Heart right ventricle (tissue), 16 donors: ENCODE data around the gene MORN5. TPM values are rescaled to one million over a fixed set of nuclear protein-coding genes. Genes with fewer than 3 reads are reported as not detected.
A peak's percentile ranks its signal among the peaks of the same experiment; 100 is the strongest.

Source experiments
- ATAC-seq, 8 donors: fragments of 200-7000 bp; cut with Tn5 transposase; one replicate each; pipeline ENCODE4 v1.9.1; 2020; ENCODE audit warnings: mild to moderate bottlenecking in 8 of 8, moderate library complexity in 8 of 8, moderate number of reproducible peaks in 1 of 8
- DNase-seq, 2 donors: peaks; one replicate each; pipeline ENCODE4 v3.0.0-alpha.2; 2020
- H3K27ac ChIP-seq, 10 donors: fragments of 200-600 bp; sonication (generic) in 2 of 10; one replicate each; pipeline versions ENCODE4 v1.5.0 to v1.8.0; 2020 to 2022; ENCODE audit warnings: mild to moderate bottlenecking in 3 of 10
- H3K27me3 ChIP-seq, 7 donors: fragments of 200-600 bp; one replicate each; pipeline ENCODE4 v1.8.0; 2021 to 2022; ENCODE audit warnings: mild to moderate bottlenecking in 2 of 7
- H3K36me3 ChIP-seq, 9 donors: fragments of 200-600 bp; sonication (generic) in 1 of 9; one replicate each; pipeline versions ENCODE4 v1.5.0 to v1.8.0; 2020 to 2022; ENCODE audit warnings: mild to moderate bottlenecking in 2 of 9
- H3K4me1 ChIP-seq, 9 donors: fragments of 200-600 bp; sonication (generic) in 1 of 9; one replicate each; pipeline versions ENCODE4 v1.5.0 to v1.8.0; 2020 to 2022; ENCODE audit warnings: mild to moderate bottlenecking in 4 of 9
- H3K4me3 ChIP-seq, 10 donors: fragments of 200-600 bp; sonication (generic) in 2 of 10; one replicate each; pipeline versions ENCODE4 v1.5.0 to v1.8.0; 2020 to 2022; ENCODE audit warnings: mild to moderate bottlenecking in 7 of 10, moderate library complexity in 2 of 10
- H3K9me3 ChIP-seq, 11 donors: fragments of 200-600 bp in 10 of 11; sonication (generic) in 2 of 11; one replicate each; pipeline versions ENCODE4 v1.5.0 to v1.8.0; 2013 to 2022; ENCODE audit warnings: mild to moderate bottlenecking in 2 of 11, control low read depth in 1 of 11, moderate library complexity in 1 of 11
- WGBS, 2 donors: extraction: QIAGEN DNeasy Blood & Tissue Kit; methylation state at CpG; one replicate each; pipeline ENCODE4 v1.1.7; 2013; ENCODE audit warnings: inconsistent platforms in 1 of 2; 5-methylcytosine and 5-hydroxymethylcytosine counted together
- intact Hi-C, 10 donors: fragments of 100-400 bp; cut with DNase I; formaldehyde crosslinking; loops; one replicate each; pipeline versions ENCODE4 v1.11.1 to v1.14.2; 2022
- polyA plus RNA-seq, 2 donors: library from polyadenylated mRNA; stranded (reverse); fragments of 200-250 nt; gene quantifications; one replicate each; pipeline ENCODE4 v1.2.3, GENCODE V29; 2013
- total RNA-seq, 10 donors: library from RNA; stranded (reverse); fragmentation: NEBNext Ultra II Directional in 3 of 10; extraction: Animal tissue kit (Norgen Biotek cat#: 25700) in 3 of 10; gene quantifications; one replicate each; pipeline versions ENCODE4 v1.2.1 to v1.2.4, GENCODE V29; 2021 to 2023
- TF ChIP-seq, protein P1 (sequence below), 9 donors: fragments of 200-600 bp; sonication (generic) in 2 of 9; IDR thresholded peaks; one replicate each; pipeline versions ENCODE4 v1.5.0 to v1.8.0; 2021 to 2022; ENCODE audit warnings: antibody characterized with exemption in 9 of 9, mild to moderate bottlenecking in 5 of 9, moderate library complexity in 1 of 9
- donor health status: Arrhythmogenic right ventricular cardiomyopathy.
- donor health status: ischemic (EF 13 %, LVEDD 7.1; RV severe dilation, severe dysfunction).
- donor health status: healthy with polysubstance abuse.
- donor health status: DM: no; HTN: yes; CAD: no.
- donor health status: DM: no; HTN: no; CAD: no.
- donor health status: ischemic (EF 25% LVEDD 6.9; RV normal size, moderate dysfunction).
- donor health status: ischemic (EF 25% LVEDD 5.7; RV mildly dilated, moderate dysfunction).
- donor health status: healthy.
- donor health status: DM: yes; HTN: yes; CAD: no.
- donor health status: Ischemic cardiomyopathy.
- donor health status: ischemic (EF 35%, LVEDD 5.7; RV mildly dilated, moderate dysfunction).
- donor health status: nonischemic (EF 11% LVEDD 7.7; RV severe dilation, severe dysfunction).
- donor health status: DM: yes; HTN: yes; CAD: no.
- donor health status: PGD.
- donor health status: ischemic (EF 29% LVEDD 5.4; RV normal size, mild dysfunction).
- donor health status: nonischemic (EF 23%, LVEDD 6.1; RV moderate dilation, normal function).

MORN5 gene
- total and polyA plus RNA-seq, 12 donors, result not detected

DNA sequence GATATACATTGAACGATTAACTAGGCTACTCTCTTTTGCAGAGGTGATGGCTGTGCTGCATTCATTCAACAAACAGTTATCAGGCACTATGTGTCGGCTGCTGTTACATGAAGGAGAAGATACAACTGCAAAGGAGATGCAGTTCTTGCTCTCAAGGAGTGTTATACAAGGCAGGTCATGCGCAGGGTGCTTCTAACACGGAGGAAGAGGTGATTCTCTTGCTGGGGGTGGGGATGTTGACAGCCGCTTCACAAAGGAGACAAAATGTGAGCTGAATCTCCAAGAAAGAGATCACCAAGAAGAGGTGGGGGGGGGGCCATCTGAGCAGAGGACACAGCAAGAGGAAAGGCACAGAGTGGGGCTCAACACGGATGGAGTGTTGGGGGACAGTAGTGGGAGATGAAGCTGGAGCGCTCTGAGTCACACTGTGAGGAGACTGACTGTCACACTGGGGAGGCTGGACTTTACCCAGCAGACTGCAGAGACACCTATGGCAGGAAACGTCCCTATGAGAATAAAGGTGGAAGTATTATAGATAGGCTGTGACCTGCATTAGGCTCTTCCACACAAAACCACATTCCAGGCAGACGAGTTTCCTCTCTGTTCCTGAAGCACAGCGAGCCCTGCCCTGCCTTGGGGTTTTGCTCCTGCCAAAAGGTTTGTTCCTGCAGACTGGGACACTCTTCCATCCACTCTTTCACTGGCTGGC, 21.0 kb upstream of the MORN5 start:
- H3K27me3 ChIP-seq, result no peaks in the 10 kb centered on the region
- no peak overlapping the region for H3K27ac ChIP-seq
- peaks cover 0 to 27% (median 0%) of the 10 kb centered on the region in 9 donors for H3K36me3 ChIP-seq
- DNase-seq, result no peak
- intact Hi-C loops, result loop anchor here in 2 of 10 donors (10.0 kb wide), 2 partner anchors 96 to 126 kb away; partner anchors contain the start of genes MRRF (in 1 of the 2) and RBM18 (in 1 of the 2)
- H3K9me3 ChIP-seq, result no peaks in the 10 kb centered on the region
- TF ChIP-seq, protein P1, sequence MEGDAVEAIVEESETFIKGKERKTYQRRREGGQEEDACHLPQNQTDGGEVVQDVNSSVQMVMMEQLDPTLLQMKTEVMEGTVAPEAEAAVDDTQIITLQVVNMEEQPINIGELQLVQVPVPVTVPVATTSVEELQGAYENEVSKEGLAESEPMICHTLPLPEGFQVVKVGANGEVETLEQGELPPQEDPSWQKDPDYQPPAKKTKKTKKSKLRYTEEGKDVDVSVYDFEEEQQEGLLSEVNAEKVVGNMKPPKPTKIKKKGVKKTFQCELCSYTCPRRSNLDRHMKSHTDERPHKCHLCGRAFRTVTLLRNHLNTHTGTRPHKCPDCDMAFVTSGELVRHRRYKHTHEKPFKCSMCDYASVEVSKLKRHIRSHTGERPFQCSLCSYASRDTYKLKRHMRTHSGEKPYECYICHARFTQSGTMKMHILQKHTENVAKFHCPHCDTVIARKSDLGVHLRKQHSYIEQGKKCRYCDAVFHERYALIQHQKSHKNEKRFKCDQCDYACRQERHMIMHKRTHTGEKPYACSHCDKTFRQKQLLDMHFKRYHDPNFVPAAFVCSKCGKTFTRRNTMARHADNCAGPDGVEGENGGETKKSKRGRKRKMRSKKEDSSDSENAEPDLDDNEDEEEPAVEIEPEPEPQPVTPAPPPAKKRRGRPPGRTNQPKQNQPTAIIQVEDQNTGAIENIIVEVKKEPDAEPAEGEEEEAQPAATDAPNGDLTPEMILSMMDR (IDR thresholded peaks at IDR 0.05), result no peak
- no peak overlapping the region for H3K4me3 ChIP-seq
- 71 to 72% methylated on average over 10 of the region's 10 CpGs for WGBS, 2 donors
- peaks cover 0 to 64% (median 40%) of the 10 kb centered on the region in 9 donors for H3K4me1 ChIP-seq
- no peak for ATAC-seq

DNA sequence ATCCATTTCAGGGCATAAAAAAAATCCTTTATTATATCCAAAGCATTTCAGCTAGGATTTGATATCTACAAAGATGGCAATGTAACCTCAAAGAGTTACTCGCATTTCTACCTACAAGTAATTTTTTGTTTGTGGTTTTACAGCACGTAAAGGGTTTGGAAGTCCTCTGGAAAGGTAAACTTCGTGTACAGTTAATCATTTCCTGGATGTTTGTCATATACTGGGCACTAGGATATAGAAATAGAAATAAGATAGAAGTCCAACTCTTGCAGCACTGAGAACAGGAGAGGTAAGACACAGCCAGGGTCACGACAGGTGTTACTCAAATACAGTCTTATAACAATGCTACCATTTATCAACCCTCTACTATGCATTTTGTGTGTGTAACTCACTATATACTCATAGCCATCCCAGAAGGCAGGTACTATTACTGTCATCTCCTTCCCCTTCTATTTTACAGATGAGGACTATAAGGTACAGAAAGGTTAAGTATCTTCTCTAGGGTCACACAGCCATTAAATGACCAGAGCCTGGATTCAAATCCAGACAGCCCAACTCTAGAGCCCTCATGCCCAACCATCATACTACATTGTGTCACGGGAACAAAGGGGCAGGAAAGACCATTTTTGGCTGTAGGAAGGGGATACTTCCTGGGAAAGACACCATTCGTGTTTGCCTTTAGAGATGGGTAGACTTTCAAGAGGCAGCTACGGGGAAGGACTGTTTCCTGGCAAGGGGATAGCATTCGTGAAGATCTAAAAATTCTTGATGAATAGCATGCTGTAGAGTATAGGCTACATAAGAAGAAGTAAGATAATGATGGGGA, 19.1 kb upstream of the MORN5 start:
- H3K9me3 ChIP-seq, result no peaks in the 10 kb centered on the region
- H3K27me3 ChIP-seq, result no peaks in the 10 kb centered on the region
- TF ChIP-seq, protein P1 (IDR thresholded peaks at IDR 0.05), result no peak
- intact Hi-C loops, result loop anchor here in 1 of 10 donors (10.0 kb wide), 1 partner anchor 124 kb away; the partner anchor contains the start of genes MRRF and RBM18
- DNase-seq (no peak), ATAC-seq (no peak)
- peak overlapping the region in 8 of 10 donors; percentile 34 to 80 (median 60) for H3K27ac ChIP-seq
- peaks cover 0 to 46% (median 10%) of the 10 kb centered on the region in 9 donors for H3K36me3 ChIP-seq
- H3K4me1 ChIP-seq, result peaks cover 2 to 67% (median 34%) of the 10 kb centered on the region in 9 donors
- 74 to 76% methylated on average over 8 of the region's 8 CpGs for WGBS, 2 donors
- H3K4me3 ChIP-seq, result no peak overlapping the region

DNA sequence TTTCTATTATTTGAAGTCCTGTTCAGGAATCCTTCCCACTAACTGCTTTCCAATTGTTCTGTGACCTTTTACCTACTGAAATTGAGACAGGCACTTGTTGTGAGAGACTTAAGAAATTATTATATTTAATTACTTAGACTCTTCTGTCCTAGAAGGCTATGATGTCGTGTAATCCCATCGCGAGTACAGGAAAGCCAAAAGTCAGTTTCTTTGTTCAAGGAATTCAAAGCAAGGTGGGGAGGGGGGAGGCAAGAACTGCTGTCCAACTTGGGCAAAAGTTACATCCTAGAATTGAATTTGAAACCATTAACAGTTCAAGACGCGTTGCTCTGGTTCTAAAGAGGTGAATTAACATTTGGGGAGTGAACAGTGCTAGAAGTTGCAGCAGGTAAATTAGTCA, 18.0 kb upstream of the MORN5 start:
- DNase-seq (no peak), ATAC-seq (peak in 7 of 8 donors; percentile 42 to 78 (median 57))
- no peaks in the 10 kb centered on the region for H3K27me3 ChIP-seq
- H3K36me3 ChIP-seq, result peaks cover 0 to 57% (median 17%) of the 10 kb centered on the region in 9 donors
- H3K27ac ChIP-seq, result peak overlapping the region in 9 of 10 donors; percentile 5 to 80 (median 57)
- H3K9me3 ChIP-seq, result no peaks in the 10 kb centered on the region
- intact Hi-C loops, result loop anchor here in 2 of 10 donors (2.0 to 10.0 kb wide), 2 partner anchors 13 to 123 kb away; partner anchors contain the start of genes MRRF (in 1 of the 2) and RBM18 (in 1 of the 2)
- H3K4me3 ChIP-seq, result no peak overlapping the region
- TF ChIP-seq, protein P1 (IDR thresholded peaks at IDR 0.05), result no peak
- peaks cover 2 to 67% (median 34%) of the 10 kb centered on the region in 9 donors for H3K4me1 ChIP-seq
- 65 to 73% methylated on average over 5 of the region's 5 CpGs for WGBS, 2 donors

DNA sequence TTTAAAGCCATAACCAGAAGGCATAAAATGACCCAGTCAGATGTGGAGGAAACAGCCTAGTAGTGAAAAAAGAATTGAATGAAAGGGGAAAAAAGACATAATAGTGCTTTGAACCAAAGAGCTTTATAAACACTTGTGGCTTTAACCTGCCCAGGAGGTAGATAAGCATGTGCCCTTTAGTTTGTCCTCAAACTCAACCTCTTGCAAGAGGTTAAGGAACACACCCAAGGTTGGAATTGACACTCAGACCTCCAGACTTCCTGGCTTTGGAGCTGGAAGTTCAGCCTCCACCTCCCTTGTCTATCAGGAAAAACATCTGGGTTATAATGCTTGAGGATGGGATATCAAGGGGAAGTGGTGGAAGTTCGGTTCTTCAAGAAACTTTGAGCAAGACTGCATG, 16.4 kb upstream of the MORN5 start:
- intact Hi-C loops, result loop anchor here in 3 of 10 donors (1.0 to 10.0 kb wide), 3 partner anchors 14 to 122 kb away; partner anchors contain the start of genes MRRF (in 1 of the 3) and RBM18 (in 1 of the 3)
- DNase-seq (no peak), ATAC-seq (peak in 2 of 8 donors; percentile 13 to 28)
- Histone ChIP-seq H3K27me3 (no peaks in the 10 kb centered on the region), H3K4me3 (no peak overlapping the region), H3K4me1 (peaks cover 2 to 66% (median 34%) of the 10 kb centered on the region in 9 donors), H3K36me3 (peaks cover 0 to 73% (median 34%) of the 10 kb centered on the region in 9 donors), H3K9me3 (no peaks in the 10 kb centered on the region), H3K27ac (peak overlapping the region in 5 of 10 donors; percentile 46 to 80 (median 67))
- TF ChIP-seq, protein P1 (IDR thresholded peaks at IDR 0.05), result no peak
- 50 to 55% methylated on average over 1 of the region's 1 CpG for WGBS, 2 donors
